HG03520 (cell line): ENCODE results near the gene CD302.
"Not testable (repeated sequence)": the region's sequence is repeated elsewhere in the genome, so short reads cannot be mapped to it uniquely, and the experiment has no call there.

Source experiments
- ATAC-seq: cut with Tn5 transposase; IDR thresholded peaks from one replicate; pipeline ENCODE4 v1.9.1; 2021; ENCODE audit warnings: mild to moderate bottlenecking, moderate library complexity; ENCODE audit not compliant: unreplicated experiment

CD302 gene

DNA sequence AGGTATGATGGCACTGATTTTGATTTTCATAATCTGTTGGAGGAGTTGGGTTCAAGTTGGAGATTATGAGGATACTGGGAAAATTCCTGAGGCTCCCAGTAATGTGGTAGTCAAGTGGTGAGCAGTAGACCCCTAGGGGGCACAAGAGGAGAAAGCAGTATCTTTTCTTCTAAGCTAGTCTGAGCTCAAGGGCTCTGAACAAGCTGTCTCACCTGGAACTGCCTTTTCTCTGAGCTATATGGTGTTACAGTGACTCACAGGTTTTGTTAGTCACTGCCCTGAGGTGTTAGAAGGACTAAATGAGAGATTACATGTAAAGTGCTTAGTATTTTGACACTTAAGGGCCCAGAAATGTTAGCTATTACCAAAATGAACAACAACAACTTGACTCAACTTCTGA, 42.2 kb downstream of the CD302 start:
- ATAC-seq = no peak

DNA sequence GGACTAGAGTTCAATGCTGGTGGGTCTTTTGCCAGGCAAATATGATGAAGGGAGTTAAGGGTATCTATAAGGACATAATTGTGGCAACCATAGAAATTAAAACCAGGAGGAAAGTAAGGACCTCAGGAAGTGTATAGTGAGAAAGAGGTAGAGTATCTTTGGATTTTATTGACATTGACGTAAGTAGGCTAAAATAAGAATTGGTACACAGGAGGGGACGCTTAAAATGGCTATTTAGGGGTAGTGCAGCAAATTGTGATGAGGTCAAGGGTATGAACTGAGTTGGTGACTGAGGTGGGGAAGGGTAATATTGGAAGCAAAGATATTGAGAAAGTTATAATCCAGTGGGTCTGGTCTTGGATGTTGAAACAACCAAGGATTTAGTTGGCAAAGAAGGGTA, 43.0 kb downstream of the CD302 start:
- ATAC-seq = no peak

DNA sequence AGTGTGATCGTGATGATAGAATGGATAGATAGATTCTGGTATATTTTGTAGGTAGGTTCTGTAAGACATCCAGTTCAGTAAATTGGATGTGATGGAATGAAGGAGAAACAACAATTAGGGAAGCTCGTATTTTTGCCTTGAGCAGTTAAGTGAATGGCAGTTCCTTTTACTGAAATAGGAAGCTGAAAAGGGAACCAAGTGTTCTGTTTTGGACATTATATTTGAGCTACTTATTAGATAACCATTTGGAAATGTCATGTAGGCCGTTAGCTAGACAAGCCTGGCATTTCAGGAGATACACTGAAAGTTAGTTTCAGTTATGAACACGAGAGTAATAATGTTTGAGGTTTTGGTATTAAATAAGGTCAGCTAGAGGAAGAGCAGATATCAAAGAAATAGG, 44.2 kb downstream of the CD302 start:
- ATAC-seq = no peak

DNA sequence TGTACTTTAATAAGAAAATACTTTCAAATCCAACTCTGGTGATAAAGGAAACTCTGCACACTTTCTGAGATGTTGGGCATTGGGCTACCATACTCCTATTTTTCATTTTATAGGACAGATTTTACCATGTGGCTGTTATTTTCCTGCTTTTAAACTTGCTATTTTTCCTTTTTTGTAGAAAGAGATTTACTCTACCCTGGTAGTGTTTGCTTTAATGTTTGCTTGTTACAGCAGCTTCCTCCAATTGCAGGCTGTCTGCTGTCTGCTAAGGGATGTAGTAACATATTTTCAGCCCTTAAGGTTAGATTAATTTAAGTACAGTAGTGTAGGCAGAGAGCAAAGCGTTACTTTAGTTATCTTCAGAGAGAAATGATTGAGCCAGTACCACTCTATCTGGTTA, 47.1 kb downstream of the CD302 start:
- ATAC-seq = no peak

DNA sequence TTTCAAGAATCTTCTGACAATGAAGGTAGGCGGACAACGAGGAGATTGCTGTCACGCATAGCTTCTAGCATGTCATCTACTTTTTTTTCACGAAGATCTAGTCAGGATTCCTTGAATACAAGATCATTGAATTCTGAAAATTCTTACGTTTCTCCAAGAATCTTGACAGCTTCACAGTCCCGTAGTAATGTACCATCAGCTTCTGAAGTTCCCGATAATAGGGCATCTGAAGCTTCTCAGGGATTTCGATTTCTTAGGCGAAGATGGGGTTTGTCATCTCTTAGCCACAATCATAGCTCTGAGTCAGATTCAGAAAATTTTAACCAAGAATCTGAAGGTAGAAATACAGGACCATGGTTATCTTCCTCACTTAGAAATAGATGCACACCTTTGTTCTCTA, 49.9 kb downstream of the CD302 start:
- ATAC-seq = no peak

DNA sequence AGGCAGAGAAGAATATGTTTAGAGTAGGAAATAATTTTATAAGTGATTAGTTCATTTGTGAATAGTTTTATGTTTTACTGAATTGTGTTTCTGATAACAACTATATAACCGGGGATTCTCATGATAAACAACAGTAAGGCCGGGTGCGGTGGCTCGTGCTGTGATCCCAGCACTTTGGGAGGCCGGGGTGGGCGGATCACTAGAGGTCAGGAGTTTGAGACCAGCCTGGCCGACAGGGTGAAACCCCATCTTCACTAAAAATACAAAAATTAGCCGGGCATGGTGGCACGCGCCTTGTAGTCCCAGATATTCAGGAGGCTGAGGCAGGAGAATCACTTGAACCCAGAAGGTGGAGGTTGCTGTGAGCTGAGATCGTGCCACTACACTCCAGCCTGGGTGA, 52.8 kb downstream of the CD302 start:
- not testable (repeated sequence) for ATAC-seq

DNA sequence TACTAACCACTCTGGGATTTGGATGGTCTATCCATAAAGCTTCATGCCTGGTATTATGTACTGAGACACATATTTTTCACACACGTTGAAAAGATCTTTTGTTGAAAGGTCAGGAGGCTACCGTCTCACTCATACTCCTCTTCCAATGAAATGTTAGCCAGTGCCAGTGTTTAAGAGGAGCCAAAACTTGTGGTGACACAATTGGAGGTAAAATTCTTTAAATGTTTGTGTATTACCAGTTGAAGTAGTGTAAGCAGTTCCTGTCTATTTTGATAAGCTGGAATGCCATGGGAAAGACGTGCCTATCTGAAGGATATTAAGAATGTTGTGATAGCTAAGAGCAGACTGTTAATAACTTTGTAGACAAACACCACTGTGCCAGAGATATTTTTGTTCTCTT, 53.6 kb downstream of the CD302 start:
- no peak for ATAC-seq

DNA sequence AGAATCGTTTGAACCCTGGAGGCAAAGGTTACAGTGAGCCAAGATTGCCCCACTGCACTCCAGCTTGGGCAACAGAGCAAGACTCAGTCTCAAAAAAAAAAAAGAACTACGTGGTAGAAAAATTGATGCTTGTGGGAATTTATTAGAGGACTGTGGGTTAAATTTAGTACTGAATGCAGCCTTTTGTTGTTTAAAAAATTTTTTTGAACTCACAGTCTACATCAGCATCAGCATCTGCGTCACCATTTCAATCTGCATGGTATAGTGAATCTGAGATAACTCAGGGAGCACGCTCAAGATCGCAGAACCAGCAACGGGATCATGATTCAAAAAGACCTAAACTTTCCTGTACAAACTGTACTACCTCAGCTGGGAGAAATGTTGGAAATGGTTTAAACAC, 55.2 kb downstream of the CD302 start:
- no peak for ATAC-seq

DNA sequence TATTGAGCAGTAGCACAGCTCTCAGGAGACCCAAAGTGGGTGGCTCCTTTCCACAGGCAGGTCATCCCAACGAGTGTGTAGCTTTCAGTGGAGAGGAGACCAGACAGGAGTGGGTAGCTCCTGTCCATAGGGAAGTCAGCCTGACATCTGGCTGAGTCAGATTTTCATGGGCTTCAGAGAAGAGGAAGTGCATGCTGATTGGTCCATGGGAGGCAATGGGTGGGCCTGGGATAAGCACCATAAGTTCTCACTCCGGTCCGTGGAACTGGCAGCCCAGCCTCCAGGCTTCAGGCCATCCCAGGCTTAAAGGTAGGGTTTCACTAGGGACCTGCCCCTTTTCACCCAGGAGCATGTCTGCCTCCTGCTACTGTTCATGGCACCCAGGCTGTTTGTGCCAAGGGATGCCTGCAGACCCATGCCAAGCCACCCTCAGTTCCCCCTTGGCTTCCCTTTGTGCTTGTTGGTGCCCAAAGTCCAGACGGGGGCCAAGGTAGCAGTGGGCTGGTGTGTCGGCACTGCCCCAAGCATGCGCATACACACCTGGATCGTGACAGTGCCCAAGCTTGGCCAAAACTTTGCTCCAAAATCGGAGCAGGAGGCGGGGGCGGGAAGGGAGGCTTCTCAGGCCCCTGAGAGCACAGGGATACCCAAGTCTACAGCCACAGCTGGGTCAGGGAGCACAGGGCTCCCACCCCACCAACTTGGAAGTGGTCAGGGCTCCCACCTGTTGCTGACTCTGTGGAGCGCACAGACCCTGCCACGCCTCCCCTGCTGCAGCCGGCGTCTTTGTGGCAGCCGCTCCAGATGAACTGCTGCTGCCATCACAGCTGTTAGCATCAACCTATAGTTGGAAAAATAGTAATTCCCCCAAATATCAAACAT, 59.3 kb downstream of the CD302 start:
- no peak for ATAC-seq

DNA sequence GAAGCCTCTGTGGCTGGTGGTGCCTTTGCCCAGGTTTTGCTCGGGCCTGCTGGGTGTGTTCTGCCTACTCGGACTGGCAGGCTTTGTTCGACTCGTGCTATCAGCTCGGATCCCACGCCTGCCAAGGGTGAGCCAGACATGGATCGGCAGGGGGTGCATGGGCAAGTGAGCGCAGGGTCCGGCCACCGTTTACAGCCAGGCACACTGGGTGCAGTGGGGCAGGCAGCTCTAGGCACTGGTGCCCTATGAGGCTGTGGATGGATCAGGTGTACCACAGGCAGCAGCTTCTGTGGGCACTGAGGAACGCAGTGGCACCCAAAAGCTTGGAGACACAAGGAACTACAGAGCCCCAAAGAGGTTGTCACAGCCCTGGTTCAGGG, 60.1 kb downstream of the CD302 start:
- no peak for ATAC-seq

DNA sequence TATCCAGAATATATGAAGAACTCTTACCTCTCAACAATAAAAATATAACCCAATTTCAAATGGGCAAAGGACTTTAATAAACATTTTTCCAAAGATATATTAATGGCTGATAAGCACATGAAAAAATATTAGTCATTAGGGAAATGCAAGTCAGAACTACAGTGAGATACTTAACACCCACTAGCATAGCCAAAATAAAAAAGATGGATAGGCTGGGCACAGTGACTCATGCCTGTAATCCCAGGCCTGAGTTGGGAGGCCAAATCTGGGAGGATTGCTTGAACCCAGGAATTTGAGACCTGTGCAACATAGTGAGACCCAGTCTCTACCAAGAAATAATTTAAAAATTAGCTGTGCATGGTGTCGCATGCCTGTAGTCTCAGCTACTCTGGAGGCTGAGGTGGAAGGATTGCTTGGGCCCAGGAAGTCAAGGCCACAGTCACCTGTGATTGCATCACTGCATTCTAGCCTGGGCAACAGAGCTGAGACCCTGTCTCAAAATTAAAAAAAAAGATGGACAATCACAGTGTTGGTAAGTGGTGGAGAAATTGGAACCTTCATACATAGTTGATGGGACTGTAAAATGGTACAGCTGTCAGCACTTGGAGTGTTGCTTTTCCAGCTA, 60.6 kb downstream of the CD302 start:
- ATAC-seq = no peak

DNA sequence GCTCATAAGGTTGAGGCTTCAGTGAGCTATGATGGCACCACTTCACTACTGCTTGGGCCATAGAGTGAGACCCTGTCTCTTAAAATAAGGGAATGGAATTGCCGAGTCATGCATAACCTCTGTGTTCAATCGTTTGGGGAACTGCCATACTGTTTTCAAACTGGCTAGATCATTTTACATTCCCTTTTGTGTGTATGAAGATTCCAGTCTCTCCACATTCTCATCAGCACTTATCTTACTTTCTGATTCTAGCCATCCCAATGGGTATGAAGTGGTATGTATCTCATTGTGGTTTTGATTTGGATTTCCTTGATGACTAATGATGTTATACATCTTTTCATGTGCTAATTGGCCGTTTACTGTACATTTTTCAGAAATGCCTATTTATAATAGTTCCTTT, 62.0 kb downstream of the CD302 start:
- no peak for ATAC-seq

DNA sequence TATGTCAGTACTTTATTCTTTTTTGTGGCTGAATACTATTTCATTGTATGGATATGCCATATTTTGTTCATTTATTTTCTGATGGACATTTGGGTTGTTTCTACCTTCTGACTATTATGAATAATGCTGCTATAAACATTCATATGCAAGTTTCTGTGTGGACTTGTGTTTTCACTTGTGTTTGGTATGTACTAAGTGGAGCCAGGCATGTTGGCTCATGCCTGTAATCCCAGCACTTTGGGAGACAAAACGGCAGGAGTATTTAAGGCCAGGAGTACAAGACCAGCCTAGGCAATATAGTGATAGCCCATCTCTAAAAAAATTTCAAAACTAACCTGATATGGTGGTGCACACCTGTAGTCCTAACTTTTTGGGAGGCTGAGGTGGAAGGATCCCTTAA, 62.4 kb downstream of the CD302 start:
- ATAC-seq = no peak

DNA sequence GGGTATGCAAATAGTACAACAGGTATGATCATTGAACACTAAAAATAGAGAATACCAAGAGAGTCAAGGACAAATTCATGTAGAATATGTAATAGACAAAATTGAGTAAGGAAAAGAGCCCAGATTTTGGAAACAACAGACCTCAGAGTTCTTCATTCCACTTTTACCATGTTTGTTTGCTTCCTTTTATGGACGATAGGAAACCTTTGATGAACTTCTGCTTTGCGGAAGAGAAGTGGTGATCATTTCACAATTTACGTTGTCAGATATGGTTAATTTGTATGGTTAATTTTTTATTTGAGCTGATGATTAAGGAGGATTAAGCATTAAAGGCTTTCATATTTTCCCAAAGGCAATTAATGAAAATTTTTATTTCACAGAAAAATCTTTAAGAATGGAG, 69.4 kb downstream of the CD302 start:
- no peak for ATAC-seq

DNA sequence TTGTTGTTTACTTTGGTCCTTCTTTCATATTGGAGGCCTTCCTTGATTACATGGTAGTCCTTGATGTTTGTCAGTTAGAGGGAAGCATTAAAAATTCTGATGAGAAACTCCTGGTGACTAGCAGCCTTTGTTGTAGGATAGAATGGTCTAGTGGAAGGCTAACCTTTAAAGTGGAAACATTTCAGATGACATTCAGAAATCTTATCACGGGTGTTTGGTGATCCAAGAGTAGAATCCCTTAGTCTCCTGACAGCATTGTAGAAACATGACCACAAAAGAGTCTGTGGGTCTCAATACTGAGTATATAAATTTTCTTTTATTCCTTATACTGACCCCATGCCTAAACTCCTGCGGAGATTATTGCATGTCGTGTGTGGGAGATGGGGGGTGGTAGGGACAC, 72.3 kb downstream of the CD302 start:
- ATAC-seq = no peak

DNA sequence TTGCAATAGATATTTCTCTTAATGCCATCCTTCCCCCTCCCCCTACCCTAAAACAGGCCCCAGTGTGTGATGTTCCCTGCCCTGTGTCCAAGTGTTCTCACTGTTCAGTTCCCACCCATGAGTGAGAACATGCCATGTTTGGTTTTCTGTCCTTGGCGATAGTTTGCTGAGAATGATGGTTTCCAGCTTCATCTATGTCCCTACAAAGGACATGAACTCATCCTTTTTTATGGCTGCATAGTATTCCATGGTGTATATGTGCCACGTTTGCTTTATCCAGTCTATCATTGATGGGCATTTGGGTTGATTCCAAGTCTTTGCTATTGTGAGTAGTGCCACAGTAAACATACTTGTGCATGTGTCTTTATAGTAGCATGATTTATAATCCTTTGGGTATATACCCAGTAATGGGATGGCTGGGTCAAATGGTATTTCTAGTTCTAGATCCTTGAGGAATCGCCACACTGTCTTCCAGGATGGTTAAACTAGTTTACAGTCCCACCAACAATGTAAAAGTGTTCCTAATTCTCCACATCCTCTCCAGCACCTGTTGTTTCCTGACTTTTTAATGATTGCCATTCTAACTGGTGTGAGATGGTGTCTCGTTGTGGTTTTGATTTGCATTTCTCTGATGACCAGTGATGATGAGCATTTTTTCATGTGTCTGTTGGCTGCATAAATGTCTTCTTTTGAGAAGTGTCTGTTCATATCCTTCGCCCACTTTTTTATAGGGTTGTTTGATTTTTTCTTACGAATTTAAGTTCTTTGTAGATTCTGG, 73.0 kb downstream of the CD302 start:
- ATAC-seq = not testable (repeated sequence)

DNA sequence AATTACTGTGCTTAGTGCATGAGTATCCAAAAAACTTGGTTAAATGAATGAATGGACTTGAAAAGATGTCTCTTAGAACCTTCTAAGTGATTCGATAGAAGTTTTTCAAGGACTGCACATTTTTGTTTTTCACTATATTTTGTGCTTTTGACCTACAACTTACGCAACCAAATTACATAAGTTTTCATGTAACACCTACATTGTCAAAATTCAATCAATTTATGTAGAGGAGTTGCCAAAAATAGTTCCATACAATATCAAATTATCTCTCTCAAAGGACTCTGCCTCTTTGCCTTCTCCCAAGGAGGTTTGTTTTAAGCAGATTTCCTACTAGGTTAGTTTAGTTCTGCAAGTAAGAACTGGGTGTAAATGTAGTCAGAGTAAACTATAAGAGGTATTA, 75.4 kb downstream of the CD302 start:
- ATAC-seq = no peak

DNA sequence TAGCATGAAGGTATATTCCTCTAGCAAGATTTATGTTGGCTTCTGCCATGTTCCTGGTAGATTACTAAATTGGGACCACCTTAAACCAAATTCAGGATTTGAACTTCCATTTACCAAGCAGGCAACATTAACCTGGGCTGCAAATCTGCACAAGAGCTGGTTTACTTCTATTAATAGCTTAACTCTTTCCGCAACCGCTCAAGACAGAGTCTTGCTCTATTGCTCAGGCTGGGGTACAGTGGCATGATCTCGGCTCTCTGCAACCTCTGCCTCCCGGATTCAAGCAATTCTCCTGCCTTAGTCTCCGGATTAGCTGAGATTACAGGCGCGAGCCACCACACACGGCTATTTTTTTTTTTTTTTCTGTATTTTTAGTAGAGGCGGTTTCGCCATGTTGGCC, 77.3 kb downstream of the CD302 start:
- ATAC-seq = no peak
